Measurements from ENCODE around the gene CRYZL1. TPM values are rescaled to one million over a fixed set of nuclear protein-coding genes. Genes with fewer than 3 reads are reported as not detected.
A peak's percentile ranks its signal among the peaks of the same experiment; 100 is the strongest.

Gene CRYZL1
- total RNA-seq, 1 experiment from 2014 or later = 13.5 TPM

DNA sequence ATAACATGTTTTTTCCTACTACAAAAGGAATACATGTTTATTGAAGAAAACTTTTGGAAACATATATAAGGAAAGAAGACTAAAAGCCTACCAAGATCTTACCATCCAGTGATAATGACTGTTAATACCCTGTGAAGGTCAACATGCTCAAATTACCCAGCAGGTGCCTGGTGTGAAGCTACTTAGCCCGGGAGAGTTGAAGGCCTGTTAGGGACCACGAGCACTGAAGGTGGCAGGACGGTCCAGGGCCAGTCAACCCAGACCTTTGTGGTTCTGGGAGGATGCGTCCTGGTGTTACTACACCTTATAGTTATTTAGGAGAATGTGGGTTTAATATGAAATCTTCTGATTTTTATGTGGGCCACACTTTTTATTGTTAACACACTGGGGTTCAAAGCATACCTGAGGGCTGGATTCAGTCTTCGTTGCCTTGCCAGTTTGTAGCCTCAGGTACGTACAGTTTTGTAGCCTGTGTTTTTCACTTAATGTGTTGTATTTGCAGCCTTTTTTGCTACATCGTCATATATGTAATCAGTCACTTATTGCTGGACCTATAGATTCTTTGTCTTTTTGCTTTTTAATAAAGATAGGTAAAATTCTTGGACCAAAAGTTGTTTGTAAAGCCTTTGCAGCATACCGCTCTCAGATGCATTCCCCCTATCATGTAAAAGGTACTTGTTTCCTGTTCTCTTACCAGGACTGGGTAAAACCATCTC is 10.6 kb upstream of the CRYZL1 start:
- H3K79me1 ChIP-seq (ENCODE audit: insufficient read depth, low read depth, low read length, poor library complexity, severe bottlenecking) = peaks cover 3% of the 10 kb centered on the region
- H2AFZ ChIP-seq (ENCODE audit: low read length) = no peak overlapping the region
- H2BK120ac ChIP-seq (ENCODE audit: low read depth, low read length, poor library complexity, severe bottlenecking) = no peak overlapping the region
- TF ChIP-seq CTCF (conservative IDR thresholded peaks at IDR 0.05) = no peak
- H3K27me3 ChIP-seq (ENCODE audit: insufficient read depth, low read length) = no peaks in the 10 kb centered on the region
- H3K4ac ChIP-seq (ENCODE audit: low read depth, low read length) = no peak overlapping the region
- no peak overlapping the region for H3K14ac ChIP-seq (ENCODE audit: insufficient read depth, low read length)
- H3K4me1 ChIP-seq (ENCODE audit: insufficient read depth, low read length) = peaks cover 13% of the 10 kb centered on the region
- peaks cover 56% of the 10 kb centered on the region for H3K79me2 ChIP-seq (ENCODE audit: insufficient read depth, low read length)
- no peak overlapping the region for H2BK15ac ChIP-seq (ENCODE audit: low read depth, low read length)
- no peak overlapping the region for H2BK20ac ChIP-seq (ENCODE audit: low read depth, low read length, poor library complexity, severe bottlenecking)
- H3K36me3 Mint-ChIP-seq (ENCODE audit: insufficient read depth in 1 of 3, low read depth in 3 of 3) = peaks cover 1 to 25% (median 13%) of the 10 kb centered on the region in 3 experiments; a peak in 5 of 7 replicates
- WGBS (ENCODE audit: extremely low coverage, insufficient read length, low lambda C conversion rate) = no CpG with 5 or more reads among the region's 8 CpGs
- H3K18ac ChIP-seq (ENCODE audit: insufficient read length, low read depth, low read length) = no peak overlapping the region
- DNase-seq = no peak
- no peak overlapping the region for H2BK12ac ChIP-seq (ENCODE audit: insufficient read length, low read depth, low read length)
- H4K20me1 ChIP-seq (ENCODE audit: control insufficient read depth, insufficient read depth, insufficient read length) = no peaks in the 10 kb centered on the region
- no peak overlapping the region for H3K9ac ChIP-seq (ENCODE audit: extremely low read depth, insufficient read length, low read length)
- H3K56ac ChIP-seq (ENCODE audit: insufficient read length, low read depth, low read length) = no peak overlapping the region
- no peak overlapping the region for H2AK5ac ChIP-seq (ENCODE audit: insufficient read length, low read length)
- no peak overlapping the region for H2BK5ac ChIP-seq (ENCODE audit: insufficient read length, low read length)
- 0 out of 5 replicates have a peak overlapping the region, but pooled peaks of 1 of the 2 experiments have one; percentile 16 for H3K4me3 Mint-ChIP-seq
- H3K4me1 Mint-ChIP-seq = peaks cover 64 to 66% of the 10 kb centered on the region in 2 experiments
- no peak overlapping the region for H3K27ac ChIP-seq (ENCODE audit: insufficient read length, low read depth, low read length)
- H4K8ac ChIP-seq (replicated peaks; ENCODE audit: insufficient read length, low read depth, low read length) = no peak overlapping the region
- no peaks in the 10 kb centered on the region for H3K27me3 Mint-ChIP-seq (ENCODE audit: low read depth)
- H3K9me3 Mint-ChIP-seq = no peaks in the 10 kb centered on the region
- no peak overlapping the region for H4K91ac ChIP-seq (ENCODE audit: insufficient read length, low read depth, low read length)
- H4K5ac ChIP-seq (ENCODE audit: insufficient read length, low read depth, low read length) = no peak overlapping the region
- H3K27ac Mint-ChIP-seq = no peak overlapping the region
- H3K23me2 ChIP-seq (ENCODE audit: insufficient read length, low read depth, low read length, poor library complexity, severe bottlenecking) = no peaks in the 10 kb centered on the region
- no peak overlapping the region for H3T11ph ChIP-seq (ENCODE audit: low read length)
- H3K23ac ChIP-seq (ENCODE audit: insufficient read length, low read depth, low read length) = no peak overlapping the region
- H3K4me2 ChIP-seq (ENCODE audit: insufficient read depth, insufficient read length, low read length) = no peak overlapping the region
- no peaks in the 10 kb centered on the region for H3K9me3 ChIP-seq (ENCODE audit: control insufficient read depth, low read depth, low read length)
